ENCODE data around the gene CENPN.

GRCh38 chr16:80976946-80977345, 30.1 kb upstream of the CENPN start:
- TF ChIP-seq, protein P1, sequence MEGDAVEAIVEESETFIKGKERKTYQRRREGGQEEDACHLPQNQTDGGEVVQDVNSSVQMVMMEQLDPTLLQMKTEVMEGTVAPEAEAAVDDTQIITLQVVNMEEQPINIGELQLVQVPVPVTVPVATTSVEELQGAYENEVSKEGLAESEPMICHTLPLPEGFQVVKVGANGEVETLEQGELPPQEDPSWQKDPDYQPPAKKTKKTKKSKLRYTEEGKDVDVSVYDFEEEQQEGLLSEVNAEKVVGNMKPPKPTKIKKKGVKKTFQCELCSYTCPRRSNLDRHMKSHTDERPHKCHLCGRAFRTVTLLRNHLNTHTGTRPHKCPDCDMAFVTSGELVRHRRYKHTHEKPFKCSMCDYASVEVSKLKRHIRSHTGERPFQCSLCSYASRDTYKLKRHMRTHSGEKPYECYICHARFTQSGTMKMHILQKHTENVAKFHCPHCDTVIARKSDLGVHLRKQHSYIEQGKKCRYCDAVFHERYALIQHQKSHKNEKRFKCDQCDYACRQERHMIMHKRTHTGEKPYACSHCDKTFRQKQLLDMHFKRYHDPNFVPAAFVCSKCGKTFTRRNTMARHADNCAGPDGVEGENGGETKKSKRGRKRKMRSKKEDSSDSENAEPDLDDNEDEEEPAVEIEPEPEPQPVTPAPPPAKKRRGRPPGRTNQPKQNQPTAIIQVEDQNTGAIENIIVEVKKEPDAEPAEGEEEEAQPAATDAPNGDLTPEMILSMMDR (IDR thresholded peaks at IDR 0.05 in 8 of 11, conservative IDR thresholded peaks at IDR 0.05 in 3 of 11): no peak
- TF ChIP-seq POLR2A (IDR thresholded peaks at IDR 0.05): no peak
